Cardiac fibroblast (primary cell): ENCODE data around the gene EPB41.
A peak's percentile ranks its signal among the peaks of the same experiment; 100 is the strongest.

Source experiments
- DNase-seq, 2 donors: peaks; one replicate each; pipeline versions ENCODE4 v3.0.0 to v3.0.0-alpha.2; 2010; ENCODE audit warnings: low read depth in 2 of 2
- H3K4me3 ChIP-seq, 2 donors: replicated peaks in 1 of 2; 1 replicate in 1 of 2; 2 replicates in 1 of 2; pipeline ENCODE4 v1.5.1; 2011; ENCODE audit warnings: low read depth in 2 of 2, low read length in 2 of 2, mild to moderate bottlenecking in 2 of 2, moderate library complexity in 1 of 2
- TF ChIP-seq, protein P1 (sequence below): IDR thresholded peaks from one replicate; pipeline ENCODE4 v1.5.1; 2011; ENCODE audit warnings: low read depth, mild to moderate bottlenecking, low read length, inconsistent platforms

EPB41 gene

DNA sequence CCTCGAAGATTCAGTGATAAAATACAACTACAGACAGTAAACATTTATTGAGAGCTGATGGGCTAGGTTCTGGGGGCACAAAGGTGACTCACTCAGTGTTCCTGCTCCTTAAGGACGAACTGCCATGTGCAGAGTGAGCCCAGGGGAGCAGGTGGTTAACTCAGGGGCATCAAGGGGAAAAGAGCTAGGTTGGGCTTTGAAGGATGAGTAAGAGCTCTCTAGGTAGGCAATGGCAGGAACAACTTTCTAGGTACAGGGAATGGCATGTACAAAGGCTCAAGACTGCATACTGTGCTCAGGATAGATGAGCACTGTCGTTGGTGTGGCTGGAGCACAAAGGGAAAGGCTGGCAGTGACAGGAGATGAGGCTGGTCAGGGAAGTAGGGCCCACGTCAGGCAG is 16.6 kb upstream of the EPB41 start:
- no peak overlapping the region for H3K4me3 ChIP-seq
- no peak for DNase-seq
- TF ChIP-seq, protein P1, sequence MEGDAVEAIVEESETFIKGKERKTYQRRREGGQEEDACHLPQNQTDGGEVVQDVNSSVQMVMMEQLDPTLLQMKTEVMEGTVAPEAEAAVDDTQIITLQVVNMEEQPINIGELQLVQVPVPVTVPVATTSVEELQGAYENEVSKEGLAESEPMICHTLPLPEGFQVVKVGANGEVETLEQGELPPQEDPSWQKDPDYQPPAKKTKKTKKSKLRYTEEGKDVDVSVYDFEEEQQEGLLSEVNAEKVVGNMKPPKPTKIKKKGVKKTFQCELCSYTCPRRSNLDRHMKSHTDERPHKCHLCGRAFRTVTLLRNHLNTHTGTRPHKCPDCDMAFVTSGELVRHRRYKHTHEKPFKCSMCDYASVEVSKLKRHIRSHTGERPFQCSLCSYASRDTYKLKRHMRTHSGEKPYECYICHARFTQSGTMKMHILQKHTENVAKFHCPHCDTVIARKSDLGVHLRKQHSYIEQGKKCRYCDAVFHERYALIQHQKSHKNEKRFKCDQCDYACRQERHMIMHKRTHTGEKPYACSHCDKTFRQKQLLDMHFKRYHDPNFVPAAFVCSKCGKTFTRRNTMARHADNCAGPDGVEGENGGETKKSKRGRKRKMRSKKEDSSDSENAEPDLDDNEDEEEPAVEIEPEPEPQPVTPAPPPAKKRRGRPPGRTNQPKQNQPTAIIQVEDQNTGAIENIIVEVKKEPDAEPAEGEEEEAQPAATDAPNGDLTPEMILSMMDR: no peak

DNA sequence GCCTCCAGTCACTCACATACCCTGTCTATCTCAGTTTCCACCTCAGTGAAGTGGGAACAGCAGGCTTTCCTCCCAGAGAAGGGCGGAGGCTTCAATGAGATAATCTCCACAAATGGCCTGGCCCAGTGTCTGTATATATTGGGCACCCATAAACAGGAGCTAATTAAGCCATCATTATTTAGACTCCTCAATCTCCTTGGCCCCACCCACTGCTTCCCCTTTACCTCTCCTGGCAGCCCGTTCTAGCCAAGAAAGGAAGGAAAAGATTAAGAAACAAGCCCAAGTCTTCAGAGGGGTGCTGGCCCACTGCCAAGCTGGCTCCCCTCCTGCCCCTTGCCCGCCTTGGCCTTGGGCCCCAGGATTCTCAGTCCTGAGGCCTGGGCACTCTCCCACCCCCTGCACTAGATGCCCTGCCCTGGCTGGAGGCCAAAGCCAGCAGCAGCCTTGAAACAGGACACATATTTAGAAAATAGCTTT is 15.9 kb upstream of the EPB41 start:
- peak in 1 of 2 donors; percentile 21 for DNase-seq
- H3K4me3 ChIP-seq: no peak overlapping the region
- TF ChIP-seq, protein P1: no peak

DNA sequence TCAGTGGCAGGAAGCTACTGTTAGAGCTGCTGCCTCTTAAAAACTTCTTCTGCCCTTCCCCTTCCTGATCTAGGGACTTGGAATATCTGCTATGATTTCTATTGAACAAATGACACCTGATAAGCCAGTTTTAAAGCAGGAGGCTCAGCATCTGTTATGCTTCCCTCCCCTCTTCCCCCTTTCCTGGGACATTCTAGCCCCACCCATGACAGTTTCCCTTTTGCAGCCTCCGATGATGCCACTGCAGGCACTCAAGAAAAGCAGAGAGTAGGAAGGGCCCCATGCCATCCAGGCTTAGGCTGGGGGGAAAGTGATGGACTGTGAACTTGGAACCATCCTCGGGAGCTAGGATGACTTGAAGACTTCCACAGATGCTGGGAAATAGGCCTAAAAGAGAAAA is 15.1 kb upstream of the EPB41 start:
- TF ChIP-seq, protein P1: no peak
- DNase-seq: no peak
- H3K4me3 ChIP-seq: no peak overlapping the region

DNA sequence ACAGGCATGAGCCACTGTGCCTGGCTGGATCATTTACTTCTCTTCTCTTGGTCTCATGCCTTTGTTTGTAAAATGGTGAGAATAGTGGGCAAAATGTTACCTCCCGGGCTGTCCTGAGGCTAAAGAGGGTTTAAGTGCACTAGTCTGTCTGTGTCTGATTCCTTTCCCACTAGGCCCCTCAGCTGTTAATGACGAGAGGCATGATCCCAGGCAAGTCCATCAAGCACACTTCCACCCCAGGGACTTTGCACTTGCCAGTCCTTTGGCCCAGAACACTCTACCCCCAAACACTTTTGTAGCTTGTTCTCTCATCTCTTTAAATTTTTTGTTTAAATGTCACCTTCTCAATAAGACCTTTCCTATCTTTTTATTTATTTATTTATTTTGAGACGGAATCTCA is 13.8 kb upstream of the EPB41 start:
- TF ChIP-seq, protein P1: no peak
- no peak for DNase-seq
- no peak overlapping the region for H3K4me3 ChIP-seq

DNA sequence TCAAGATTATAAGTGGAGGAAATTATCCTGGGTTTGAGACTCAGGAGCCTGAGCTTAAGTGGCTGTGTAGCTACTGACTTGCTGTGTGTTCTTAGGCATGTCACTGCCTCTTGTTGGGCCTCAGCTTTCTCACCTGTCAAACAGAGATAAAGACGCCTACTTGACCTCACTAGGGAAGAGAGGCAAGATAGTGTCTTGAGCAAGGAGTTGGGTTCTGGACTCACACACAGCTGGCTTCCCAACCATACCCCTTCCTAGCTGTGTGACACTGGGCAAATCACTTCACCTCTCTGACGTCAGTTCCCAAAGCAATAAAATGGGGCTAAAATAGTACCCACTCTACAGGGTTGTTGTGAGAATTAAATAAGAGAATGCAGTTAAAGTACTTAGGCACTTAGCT is 11.6 kb upstream of the EPB41 start:
- TF ChIP-seq, protein P1: no peak
- H3K4me3 ChIP-seq: no peak overlapping the region
- no peak for DNase-seq

DNA sequence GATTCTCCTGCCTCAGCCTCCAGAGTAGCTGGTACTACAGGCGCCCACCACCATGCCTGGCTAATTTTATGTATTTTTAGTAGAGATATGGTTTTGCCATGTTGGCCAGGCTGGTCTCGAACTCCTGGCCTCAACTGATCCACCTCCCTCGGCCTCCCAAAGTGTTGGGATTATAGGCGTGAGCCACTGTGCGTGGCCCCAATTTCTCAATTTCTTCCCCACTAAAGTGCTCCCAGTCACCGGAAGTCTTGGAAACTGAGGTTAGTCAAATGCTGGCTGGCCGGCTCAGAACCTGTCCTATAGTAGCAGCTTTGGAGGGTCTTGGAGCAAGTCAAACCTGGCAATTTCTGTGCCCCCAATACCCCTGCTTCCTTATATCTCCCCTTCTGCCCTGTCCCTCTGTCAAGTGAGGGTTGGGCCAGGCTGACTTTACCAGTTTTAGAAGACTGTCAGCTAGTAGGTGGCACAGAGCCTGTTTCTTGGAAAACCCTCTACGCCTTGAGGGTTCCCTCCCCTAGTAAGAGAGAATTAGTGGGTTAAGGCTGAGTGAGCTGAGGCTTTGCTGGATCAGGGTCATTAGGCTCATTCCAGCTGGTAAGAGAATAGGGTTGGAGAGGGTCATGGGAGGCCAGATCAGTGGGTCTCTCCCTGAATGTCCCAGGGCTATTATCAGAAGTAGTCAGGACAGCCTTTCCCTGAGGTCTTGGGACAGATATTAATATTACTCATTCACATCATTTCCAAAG is 8.3 kb upstream of the EPB41 start:
- no peak overlapping the region for H3K4me3 ChIP-seq
- TF ChIP-seq, protein P1: no peak
- DNase-seq: no peak

DNA sequence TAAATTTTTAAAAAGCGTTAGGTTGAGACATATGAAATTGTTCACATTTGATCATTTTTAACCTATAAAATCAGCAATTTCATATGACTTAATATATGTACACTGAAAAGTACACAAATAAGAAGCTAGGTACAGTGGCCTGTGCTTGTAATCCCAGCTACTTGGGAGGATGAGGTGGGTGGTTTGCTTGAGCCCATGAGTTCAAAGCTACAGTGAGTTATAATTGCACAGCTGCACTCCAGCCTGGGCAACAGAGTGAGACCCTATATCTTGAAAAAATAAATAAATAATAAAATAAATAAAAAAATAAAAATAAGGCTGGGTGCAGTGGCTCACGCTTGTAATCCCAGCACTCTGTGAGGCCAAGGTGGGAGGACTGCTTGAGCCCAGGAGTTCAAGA is 5.2 kb upstream of the EPB41 start:
- no peak overlapping the region for H3K4me3 ChIP-seq
- TF ChIP-seq, protein P1: no peak
- DNase-seq: no peak
